CD8-positive, alpha-beta memory T cell (primary cell): ENCODE data around the gene RHOB. TPM values are rescaled to one million over a fixed set of nuclear protein-coding genes. Genes with fewer than 3 reads are reported as not detected.
"Not testable (repeated sequence)": the region's sequence is repeated elsewhere in the genome, so short reads cannot be mapped to it uniquely, and the experiment has no call there.

Experiments used
- CTCF ChIA-PET: fragments of 350-600 bp; sonication (Branson Sonifier 250); formaldehyde crosslinking; loops from one replicate; lab custom pipeline; 2021; ENCODE audit warnings: antibody characterized with exemption; lab: Charles Lee
- POLR2A ChIA-PET: fragments of 350-600 bp; sonication (Branson Sonifier 250); formaldehyde crosslinking; loops from one replicate; lab custom pipeline; 2021; ENCODE audit warnings: antibody characterized with exemption; lab: Charles Lee
- DNase-seq, 5 donors: peaks; one replicate each; pipeline versions ENCODE4 v3.0.0 to v3.0.0-alpha.2; 2020 to 2022; ENCODE audit warnings: mixed read lengths in 1 of 5
- H3K27ac ChIP-seq: one replicate; pipeline ENCODE4 v1.7.0; 2013; ENCODE audit warnings: low read depth, mild to moderate bottlenecking, low read length, moderate library complexity
- H3K27me3 ChIP-seq: 2 replicates; pipeline ENCODE4 v1.7.0; 2013; ENCODE audit warnings: low read length, mild to moderate bottlenecking; ENCODE audit not compliant: insufficient read depth, poor library complexity, severe bottlenecking
- H3K36me3 ChIP-seq: 2 replicates; pipeline ENCODE4 v1.7.0; 2013; ENCODE audit warnings: mild to moderate bottlenecking, low read length, moderate library complexity; ENCODE audit not compliant: insufficient read depth
- H3K4me1 ChIP-seq: 2 replicates; pipeline ENCODE4 v1.7.0; 2013; ENCODE audit warnings: mild to moderate bottlenecking, low read length, moderate library complexity; ENCODE audit not compliant: insufficient read depth
- H3K4me3 ChIP-seq: 2 replicates; pipeline ENCODE4 v1.7.0; 2013; ENCODE audit warnings: mild to moderate bottlenecking, low read length
- H3K9me3 ChIP-seq: 2 replicates; pipeline ENCODE4 v1.7.0; 2013; ENCODE audit warnings: mild to moderate bottlenecking, low read length
- H3K27ac Mint-ChIP-seq, 8 donors: one replicate each; pipeline ENCODE4 v1.8.0; 2020 to 2021; ENCODE audit warnings: mixed read lengths in 8 of 8, mild to moderate bottlenecking in 6 of 8, inconsistent platforms in 3 of 8, moderate library complexity in 3 of 8
- H3K27me3 Mint-ChIP-seq, 2 donors: one replicate each; pipeline ENCODE4 v1.8.0; 2020 to 2021; ENCODE audit warnings: mixed read lengths in 2 of 2, mild to moderate bottlenecking in 1 of 2, moderate library complexity in 1 of 2
- H3K36me3 Mint-ChIP-seq, 3 donors: one replicate each; pipeline ENCODE4 v1.8.0; 2020 to 2021; ENCODE audit warnings: mixed read lengths in 3 of 3, inconsistent platforms in 1 of 3, mild to moderate bottlenecking in 1 of 3
- H3K4me1 Mint-ChIP-seq, 3 donors: one replicate each; pipeline ENCODE4 v1.8.0; 2020 to 2021; ENCODE audit warnings: mixed read lengths in 3 of 3, inconsistent platforms in 1 of 3, mild to moderate bottlenecking in 1 of 3
- H3K4me3 Mint-ChIP-seq, 7 donors: one replicate each; pipeline ENCODE4 v1.8.0; 2020 to 2021; ENCODE audit warnings: mixed read lengths in 7 of 7, mild to moderate bottlenecking in 6 of 7, moderate library complexity in 4 of 7, inconsistent platforms in 2 of 7
- H3K9me3 Mint-ChIP-seq, 5 donors: one replicate each; pipeline ENCODE4 v1.8.0; 2020 to 2022; ENCODE audit warnings: mixed read lengths in 5 of 5, mild to moderate bottlenecking in 3 of 5, moderate library complexity in 2 of 5, inconsistent platforms in 1 of 5
- polyA plus RNA-seq: library from polyadenylated mRNA; unstranded; fragments of 300-500 nt; fragmentation: Illumina TruSeq; gene quantifications from one replicate; pipeline ENCODE4 v1.2.3, GENCODE V29; 2021
- total RNA-seq, 2 experiments: library from RNA; stranded (reverse); gene quantifications; one replicate each; pipeline ENCODE4 v1.2.3, GENCODE V29; 2021

The RHOB gene
- total and polyA plus RNA-seq, 3 experiments from 2014 or later = 3.4 to 27.4 (median 27.4) TPM

- CTCF ChIA-PET = no interaction called here
- Mint-ChIP-seq H3K4me1 (no peaks in the 10 kb centered on the region), H3K9me3 (no peaks in the 10 kb centered on the region), H3K27me3 (peaks cover 5 to 6% of the 10 kb centered on the region in 2 donors), H3K36me3 (no peaks in the 10 kb centered on the region), H3K27ac (no peak overlapping the region), H3K4me3 (no peak overlapping the region)
- Histone ChIP-seq H3K27ac (no peak overlapping the region), H3K4me1 (no peaks in the 10 kb centered on the region), H3K4me3 (no peak overlapping the region), H3K9me3 (no peaks in the 10 kb centered on the region), H3K36me3 (no peaks in the 10 kb centered on the region), H3K27me3 (no peaks in the 10 kb centered on the region)
- POLR2A ChIA-PET = no interaction called here
- DNase-seq = no peak
Observed at GRCh38 chr2:20491739-20492531, 45.1 kb downstream of the RHOB start.

GRCh38 chr2:20493095-20493494, 46.2 kb downstream of the RHOB start:
- H3K4me1 ChIP-seq, H3K9me3 ChIP-seq, H3K4me3 Mint-ChIP-seq, H3K36me3 ChIP-seq, H3K9me3 Mint-ChIP-seq, H3K4me1 Mint-ChIP-seq, DNase-seq, CTCF ChIA-PET, H3K27ac ChIP-seq, POLR2A ChIA-PET, H3K36me3 Mint-ChIP-seq, H3K27me3 Mint-ChIP-seq, H3K27ac Mint-ChIP-seq, H3K27me3 ChIP-seq, H3K4me3 ChIP-seq: not testable (repeated sequence)

GRCh38 chr2:20494241-20494640, 47.4 kb downstream of the RHOB start:
- Mint-ChIP-seq H3K36me3 (no peaks in the 10 kb centered on the region), H3K4me1 (no peaks in the 10 kb centered on the region), H3K9me3 (no peaks in the 10 kb centered on the region), H3K27ac (no peak overlapping the region), H3K27me3 (peaks cover 8% of the 10 kb centered on the region in 2 donors), H3K4me3 (no peak overlapping the region)
- Histone ChIP-seq H3K36me3 (no peaks in the 10 kb centered on the region), H3K4me3 (no peak overlapping the region), H3K27me3 (no peaks in the 10 kb centered on the region), H3K27ac (no peak overlapping the region), H3K4me1 (no peaks in the 10 kb centered on the region), H3K9me3 (no peaks in the 10 kb centered on the region)
- CTCF ChIA-PET = no interaction called here
- no peak for DNase-seq
- POLR2A ChIA-PET = no interaction called here

GRCh38 chr2:20496076-20496872, 49.4 kb downstream of the RHOB start:
- DNase-seq = no peak
- no peaks in the 10 kb centered on the region for H3K36me3 ChIP-seq
- H3K27me3 ChIP-seq = no peaks in the 10 kb centered on the region
- no peak overlapping the region for H3K27ac ChIP-seq
- Mint-ChIP-seq H3K9me3 (no peaks in the 10 kb centered on the region), H3K27me3 (peaks cover 11 to 15% of the 10 kb centered on the region in 2 donors), H3K4me3 (no peak overlapping the region), H3K36me3 (no peaks in the 10 kb centered on the region), H3K27ac (no peak overlapping the region), H3K4me1 (no peaks in the 10 kb centered on the region)
- no peak overlapping the region for H3K4me3 ChIP-seq
- ChIA-PET CTCF (no interaction called here), POLR2A (no interaction called here)
- H3K9me3 ChIP-seq = no peaks in the 10 kb centered on the region
- no peaks in the 10 kb centered on the region for H3K4me1 ChIP-seq

- no peak overlapping the region for H3K27ac ChIP-seq
- ChIA-PET POLR2A (no interaction called here), CTCF (no interaction called here)
- no peak overlapping the region for H3K4me3 Mint-ChIP-seq
- H3K4me1 Mint-ChIP-seq = no peaks in the 10 kb centered on the region
- H3K27ac Mint-ChIP-seq = no peak overlapping the region
- H3K9me3 Mint-ChIP-seq = no peaks in the 10 kb centered on the region
- no peak for DNase-seq
- H3K4me3 ChIP-seq = no peak overlapping the region
- H3K36me3 ChIP-seq = no peaks in the 10 kb centered on the region
- H3K27me3 Mint-ChIP-seq = peaks cover 6 to 9% of the 10 kb centered on the region in 2 donors
- H3K36me3 Mint-ChIP-seq = no peaks in the 10 kb centered on the region
- H3K27me3 ChIP-seq = no peaks in the 10 kb centered on the region
- H3K9me3 ChIP-seq = no peaks in the 10 kb centered on the region
- H3K4me1 ChIP-seq = no peaks in the 10 kb centered on the region
Observed at GRCh38 chr2:20496942-20497341, 50.1 kb downstream of the RHOB start.

Other genes starting within 250 kb of the RHOB start
- under 1 TPM; 0.13 to 0.27 TPM for gene SDC1, start 221.9 kb upstream of the RHOB start, total RNA-seq
- not detected for gene SDC1, start 221.9 kb upstream of the RHOB start, polyA plus RNA-seq
- 100 to 1,000 TPM; 120 to 121 TPM for gene PUM2, start 96.2 kb upstream of the RHOB start, total RNA-seq
- 17.0 TPM for gene PUM2, start 96.2 kb upstream of the RHOB start, polyA plus RNA-seq
- gene HS1BP3, start 204.0 kb downstream of the RHOB start, total RNA-seq = 1 to 10 TPM; 9.3 to 9.5 TPM
- gene HS1BP3, start 204.0 kb downstream of the RHOB start, polyA plus RNA-seq = 19.4 TPM
- gene GDF7, start 220.1 kb downstream of the RHOB start, total RNA-seq = not detected
- gene GDF7, start 220.1 kb downstream of the RHOB start, polyA plus RNA-seq = 0.10 TPM